Peyer's patch (tissue), 4 donors: ENCODE measurements around the gene UNKL. TPM values are rescaled to one million over a fixed set of nuclear protein-coding genes. Genes with fewer than 3 reads are reported as not detected.

ENCODE experiments used
- DNase-seq, 3 donors: peaks; one replicate each; pipeline ENCODE4 v3.0.0-alpha.2; 2017 to 2019
- H3K27ac ChIP-seq, 4 donors: fragments of 200-600 bp; sonication (generic); one replicate each; pipeline ENCODE4 v1.5.1; 2016 to 2019
- H3K27me3 ChIP-seq, 2 donors: fragments of 200-600 bp; sonication (generic); one replicate each; pipeline ENCODE4 v1.5.1; 2019
- H3K36me3 ChIP-seq, 3 donors: fragments of 200-600 bp; sonication (generic); one replicate each; pipeline ENCODE4 v1.5.1; 2016 to 2019
- H3K4me1 ChIP-seq, 4 donors: fragments of 200-600 bp; sonication (generic); one replicate each; pipeline ENCODE4 v1.5.1; 2016 to 2019
- H3K4me3 ChIP-seq, 4 donors: fragments of 200-600 bp; sonication (generic); 1 replicate in 3 of 4; 2 replicates in 1 of 4; pipeline ENCODE4 v1.5.1; 2016 to 2019; ENCODE audit warnings: mild to moderate bottlenecking in 1 of 4
- H3K9me3 ChIP-seq, 4 donors: fragments of 200-600 bp; sonication (generic); one replicate each; pipeline ENCODE4 v1.5.1; 2016 to 2019; ENCODE audit warnings: mild to moderate bottlenecking in 1 of 4
- POLR2A ChIP-seq, 2 donors: fragments of 450-650 bp; IDR thresholded peaks; one replicate each; pipeline ENCODE4 v1.5.1; 2017; ENCODE audit warnings: antibody characterized with exemption in 2 of 2, mild to moderate bottlenecking in 2 of 2, moderate library complexity in 2 of 2
- total RNA-seq, 4 donors: library from RNA; depleted of rRNA; stranded (reverse); fragments of >200 nt; gene quantifications; one replicate each; pipeline ENCODE4 v1.1.0, GENCODE V29; 2016
- TF ChIP-seq, protein P1 (sequence below), 6 experiments: fragments of 450-650 bp in 4 of 6; fragments of 200-600 bp in 2 of 6; sonication (generic) in 1 of 6; IDR thresholded peaks; one replicate each; pipeline ENCODE4 v1.5.1; 2017 to 2019; ENCODE audit warnings: antibody characterized with exemption in 6 of 6, mild to moderate bottlenecking in 3 of 6, moderate library complexity in 1 of 6

The UNKL gene
- total RNA-seq, 4 donors from 2014 or later: 10.9 to 113 (median 38.4) TPM

DNA sequence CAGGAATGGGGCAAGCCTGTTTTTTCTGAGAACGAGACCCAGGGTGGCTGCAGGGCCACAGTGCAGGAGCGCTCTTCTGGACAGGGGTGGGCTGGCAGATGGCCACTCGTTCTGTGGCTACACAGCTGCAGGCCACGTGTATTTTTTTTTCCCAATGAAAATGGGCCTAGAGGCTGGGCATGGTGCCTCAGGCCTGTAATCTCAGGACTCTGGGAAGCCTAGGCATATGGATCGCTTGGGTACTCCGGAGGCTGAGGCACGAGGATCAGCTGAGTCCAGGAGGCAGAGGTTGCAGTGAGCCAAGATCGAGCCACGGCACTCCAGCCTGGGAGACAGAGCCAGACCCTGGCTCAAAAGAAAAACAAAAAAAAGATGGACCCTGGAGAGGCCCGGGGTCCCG is 6.8 kb downstream of the UNKL start:
- peak overlapping the region in 1 of 4 donors; percentile 61 for H3K27ac ChIP-seq

GRCh38 chr16:1403733-1404132 is 10.8 kb downstream of the UNKL start:
- no peak for TF ChIP-seq POLR2A (IDR thresholded peaks at IDR 0.05)
- TF ChIP-seq, protein P1, sequence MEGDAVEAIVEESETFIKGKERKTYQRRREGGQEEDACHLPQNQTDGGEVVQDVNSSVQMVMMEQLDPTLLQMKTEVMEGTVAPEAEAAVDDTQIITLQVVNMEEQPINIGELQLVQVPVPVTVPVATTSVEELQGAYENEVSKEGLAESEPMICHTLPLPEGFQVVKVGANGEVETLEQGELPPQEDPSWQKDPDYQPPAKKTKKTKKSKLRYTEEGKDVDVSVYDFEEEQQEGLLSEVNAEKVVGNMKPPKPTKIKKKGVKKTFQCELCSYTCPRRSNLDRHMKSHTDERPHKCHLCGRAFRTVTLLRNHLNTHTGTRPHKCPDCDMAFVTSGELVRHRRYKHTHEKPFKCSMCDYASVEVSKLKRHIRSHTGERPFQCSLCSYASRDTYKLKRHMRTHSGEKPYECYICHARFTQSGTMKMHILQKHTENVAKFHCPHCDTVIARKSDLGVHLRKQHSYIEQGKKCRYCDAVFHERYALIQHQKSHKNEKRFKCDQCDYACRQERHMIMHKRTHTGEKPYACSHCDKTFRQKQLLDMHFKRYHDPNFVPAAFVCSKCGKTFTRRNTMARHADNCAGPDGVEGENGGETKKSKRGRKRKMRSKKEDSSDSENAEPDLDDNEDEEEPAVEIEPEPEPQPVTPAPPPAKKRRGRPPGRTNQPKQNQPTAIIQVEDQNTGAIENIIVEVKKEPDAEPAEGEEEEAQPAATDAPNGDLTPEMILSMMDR (IDR thresholded peaks at IDR 0.05): no peak
- Histone ChIP-seq H3K4me1 (peaks cover 0 to 10% (median 6%) of the 10 kb centered on the region in 4 donors), H3K4me3 (no peak overlapping the region), H3K27me3 (no peaks in the 10 kb centered on the region), H3K9me3 (no peaks in the 10 kb centered on the region), H3K27ac (no peak overlapping the region), H3K36me3 (peaks cover 0 to 52% (median 0%) of the 10 kb centered on the region in 3 donors)
- DNase-seq: no peak

More for the DNA sequence above, 6.8 kb downstream of the UNKL start:
- Histone ChIP-seq H3K27me3 (no peaks in the 10 kb centered on the region), H3K36me3 (peaks cover 0 to 16% (median 0%) of the 10 kb centered on the region in 3 donors), H3K4me1 (peaks cover 0 to 12% (median 7%) of the 10 kb centered on the region in 4 donors), H3K4me3 (peak overlapping the region; percentile 26 to 51 (median 44)), H3K9me3 (no peaks in the 10 kb centered on the region)
- no peak for DNase-seq
- TF ChIP-seq POLR2A (IDR thresholded peaks at IDR 0.05): no peak
- TF ChIP-seq, protein P1 (IDR thresholded peaks at IDR 0.05): no peak

DNA sequence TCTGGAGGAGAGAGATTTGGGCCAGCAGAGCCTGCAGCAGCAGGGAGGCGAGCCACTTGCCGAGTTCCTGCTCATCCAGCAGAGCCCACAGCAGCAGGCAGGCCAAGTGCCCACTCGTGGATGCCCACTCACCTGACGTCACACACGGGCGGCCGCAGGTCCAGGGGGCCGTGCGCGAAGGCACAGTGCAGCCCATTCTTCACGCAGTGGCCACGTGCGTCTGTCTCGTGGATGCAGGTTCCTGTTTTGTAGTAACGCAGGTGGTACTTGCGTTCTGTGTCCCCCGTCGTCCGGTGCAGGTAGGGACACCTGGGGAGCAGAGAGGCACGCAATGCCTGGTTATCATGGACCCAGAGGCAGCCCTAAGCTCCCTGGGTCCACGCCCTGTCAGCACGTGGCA is 11.5 kb downstream of the UNKL start:
- Histone ChIP-seq H3K36me3 (peaks cover 0 to 59% (median 0%) of the 10 kb centered on the region in 3 donors), H3K9me3 (no peaks in the 10 kb centered on the region), H3K27ac (no peak overlapping the region), H3K4me1 (peaks cover 0 to 5% (median 4%) of the 10 kb centered on the region in 4 donors), H3K27me3 (no peaks in the 10 kb centered on the region), H3K4me3 (no peak overlapping the region)
- DNase-seq: no peak
- TF ChIP-seq, protein P1 (IDR thresholded peaks at IDR 0.05): no peak
- TF ChIP-seq POLR2A (IDR thresholded peaks at IDR 0.05): no peak

GRCh38 chr16:1401758-1402154 is 12.7 kb downstream of the UNKL start:
- H3K27ac ChIP-seq: no peak overlapping the region
- DNase-seq: no peak
- H3K4me1 ChIP-seq: no peaks in the 10 kb centered on the region
- peaks cover 0 to 64% (median 0%) of the 10 kb centered on the region in 3 donors for H3K36me3 ChIP-seq
- H3K4me3 ChIP-seq: no peak overlapping the region
- H3K27me3 ChIP-seq: no peaks in the 10 kb centered on the region
- TF ChIP-seq POLR2A (IDR thresholded peaks at IDR 0.05): no peak
- TF ChIP-seq, protein P1 (IDR thresholded peaks at IDR 0.05): no peak
- no peaks in the 10 kb centered on the region for H3K9me3 ChIP-seq

DNA sequence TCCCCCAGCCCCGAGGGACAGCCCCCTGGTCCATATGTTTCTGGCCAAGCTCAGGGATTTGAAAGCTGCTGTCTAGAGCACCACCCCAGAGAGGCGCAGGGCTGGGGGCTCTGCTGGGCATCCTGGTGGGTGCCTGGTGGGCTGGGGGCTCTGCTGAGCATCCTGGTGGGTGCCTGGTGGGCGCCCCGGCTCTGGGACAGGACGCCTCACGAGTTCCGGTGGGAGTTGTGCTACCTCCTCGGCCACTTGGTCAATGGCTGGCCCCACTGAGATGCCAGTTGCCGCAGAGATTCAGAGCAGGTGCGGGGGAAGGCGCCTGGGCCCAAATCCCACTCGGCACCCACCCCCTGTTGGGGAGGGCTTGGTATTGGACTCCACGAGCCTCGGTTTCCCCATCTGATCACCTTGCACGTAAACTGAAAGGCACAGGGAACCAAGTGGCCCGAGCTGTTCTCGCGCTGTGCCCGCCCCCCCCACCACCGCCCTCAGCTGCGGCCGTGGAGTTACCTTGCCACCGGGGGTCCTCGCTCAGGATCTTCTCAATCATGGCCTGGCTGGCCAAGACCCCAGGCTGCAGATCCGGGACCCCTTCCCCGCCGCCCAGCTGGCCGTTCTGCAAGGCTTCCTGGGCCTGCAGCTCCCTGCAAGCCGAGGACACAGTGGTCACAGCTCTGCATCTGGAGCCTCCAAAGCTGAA is 13.3 kb downstream of the UNKL start:
- Histone ChIP-seq H3K27me3 (no peaks in the 10 kb centered on the region), H3K36me3 (peaks cover 0 to 69% (median 0%) of the 10 kb centered on the region in 3 donors), H3K27ac (no peak overlapping the region), H3K4me1 (no peaks in the 10 kb centered on the region), H3K4me3 (no peak overlapping the region), H3K9me3 (no peaks in the 10 kb centered on the region)
- TF ChIP-seq, protein P1 (IDR thresholded peaks at IDR 0.05): no peak
- TF ChIP-seq POLR2A (IDR thresholded peaks at IDR 0.05): no peak
- no peak for DNase-seq
